Posterior cingulate gyrus (tissue), 11 donors: ENCODE measurements around the gene CEP295NL.
"Not testable (repeated sequence)": the region's sequence is repeated elsewhere in the genome, so short reads cannot be mapped to it uniquely, and the experiment has no call there.

Source experiments
- DNase-seq, 10 donors: peaks; one replicate each; pipeline versions ENCODE4 v3.0.0 to v3.0.0-alpha.2; 2020 to 2021; ENCODE audit warnings: mixed read lengths in 3 of 10
- intact Hi-C: fragments of 100-400 bp; cut with DNase I; formaldehyde crosslinking; loops from one replicate; pipeline ENCODE4 v1.15.1; 2023

Gene CEP295NL

DNA sequence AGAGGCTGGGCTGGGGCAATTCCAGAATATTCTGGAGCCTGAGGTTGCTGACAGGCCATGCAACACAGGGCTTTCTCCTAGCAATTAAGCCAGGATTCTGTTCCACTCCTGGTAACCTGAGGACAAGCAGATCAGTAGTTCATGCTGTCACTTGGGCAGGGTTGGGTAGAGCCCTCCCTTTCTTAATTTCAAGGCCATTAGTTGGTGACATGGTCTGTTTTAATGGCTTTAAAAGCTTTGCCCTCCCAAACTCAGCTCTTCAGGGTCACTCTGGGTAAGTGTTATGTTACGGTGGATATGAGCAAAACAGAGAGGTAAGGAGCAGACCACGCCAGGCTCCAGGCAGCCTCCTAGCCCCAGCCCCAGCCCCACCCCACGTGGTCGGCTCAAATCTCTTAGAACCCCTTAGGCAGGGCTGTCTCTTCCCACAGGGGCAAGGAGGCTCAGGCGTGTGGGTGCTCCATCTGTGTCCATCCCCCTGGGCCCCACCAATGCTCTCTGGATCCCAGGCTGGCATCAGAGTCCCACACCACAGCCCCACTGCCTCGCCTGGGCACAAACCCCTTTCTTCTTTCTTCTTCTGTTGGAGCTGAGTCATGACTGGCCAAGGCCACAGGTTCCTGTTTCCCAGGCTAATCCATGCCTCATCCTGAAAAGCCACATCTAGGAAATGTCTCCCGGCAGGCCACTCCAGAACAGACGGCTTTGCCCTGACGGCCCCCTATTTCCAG lies 27.5 kb downstream of the CEP295NL start:
- DNase-seq, result no peak
- intact Hi-C loops, result no loop called here

- intact Hi-C loops, result no loop called here
- DNase-seq, result peak in 8 of 10 donors; percentile 52 to 94 (median 69)
Observed at GRCh38 chr17:78873519-78874340, 29.3 kb downstream of the CEP295NL start.

DNA sequence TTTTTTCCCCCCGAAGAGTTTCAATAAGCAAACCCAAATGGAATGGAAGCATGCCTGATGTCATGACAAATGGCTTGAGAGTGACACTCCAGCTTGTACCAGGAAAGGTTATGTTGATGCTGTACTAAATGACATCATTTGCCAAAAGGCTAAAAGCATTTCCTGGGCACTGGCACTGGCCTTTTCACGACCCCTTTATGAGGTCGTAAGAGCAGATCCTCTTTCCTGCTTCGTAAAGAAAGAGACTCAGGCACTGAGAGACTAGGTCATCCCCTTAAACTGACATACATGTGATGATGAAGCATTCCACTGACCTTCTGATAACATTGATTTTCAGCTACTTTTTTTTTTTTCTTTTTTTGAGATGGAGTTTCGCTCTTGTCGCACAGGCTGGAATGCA lies 30.5 kb downstream of the CEP295NL start:
- DNase-seq, result no peak
- intact Hi-C loops, result no loop called here

DNA sequence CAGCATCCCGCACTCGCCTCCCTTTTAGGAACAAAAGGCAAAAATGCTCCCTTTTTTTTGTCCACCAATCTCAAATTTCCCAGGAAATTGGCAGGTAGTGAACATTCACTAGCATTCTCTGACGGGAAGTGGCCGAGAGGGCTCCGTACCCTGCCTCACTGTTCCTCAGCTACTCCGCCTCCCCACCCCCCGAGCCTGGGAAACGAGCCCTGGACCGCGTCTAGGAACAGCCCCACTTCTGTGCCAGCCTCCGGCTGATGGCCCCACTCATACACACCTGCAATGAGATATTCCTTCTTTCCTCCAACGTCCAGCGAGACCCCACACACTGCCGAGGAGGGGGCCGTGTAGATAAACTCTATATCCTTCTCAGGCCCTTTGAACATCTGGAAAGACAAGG lies 32.4 kb downstream of the CEP295NL start:
- intact Hi-C loops, result no loop called here
- DNase-seq, result peak in 2 of 10 donors; percentile 65 to 71

DNA sequence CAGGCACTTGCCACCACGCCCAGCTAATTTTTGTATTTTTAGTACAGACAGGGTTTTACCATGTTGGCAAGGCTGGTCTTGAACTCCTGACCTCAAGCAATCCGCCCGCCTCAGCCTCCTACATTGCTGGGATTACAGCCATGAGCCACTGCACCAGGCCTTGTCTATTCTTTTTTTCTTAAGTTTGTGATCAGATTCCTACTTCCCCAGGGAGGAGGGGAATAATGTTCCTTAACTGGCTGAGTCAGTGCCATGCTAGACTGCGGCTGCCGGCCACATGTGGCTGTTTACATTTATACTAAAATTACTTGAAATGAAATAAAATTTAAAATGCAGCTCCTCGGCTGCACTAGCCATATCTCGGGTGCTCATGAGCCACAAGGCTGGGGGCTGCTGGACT lies 34.6 kb downstream of the CEP295NL start:
- DNase-seq, result no peak
- intact Hi-C loops, result no loop called here

GRCh38 chr17:78867046-78867445 lies 36.0 kb downstream of the CEP295NL start:
- DNase-seq, intact Hi-C loops: not testable (repeated sequence)

GRCh38 chr17:78865682-78866390 lies 37.2 kb downstream of the CEP295NL start:
- DNase-seq, result peak; percentile 80 to 98 (median 90)
- intact Hi-C loops, result loop anchor here (1.0 kb wide), 1 partner anchor 105 kb away; no protein-coding TSS in a partner anchor

DNA sequence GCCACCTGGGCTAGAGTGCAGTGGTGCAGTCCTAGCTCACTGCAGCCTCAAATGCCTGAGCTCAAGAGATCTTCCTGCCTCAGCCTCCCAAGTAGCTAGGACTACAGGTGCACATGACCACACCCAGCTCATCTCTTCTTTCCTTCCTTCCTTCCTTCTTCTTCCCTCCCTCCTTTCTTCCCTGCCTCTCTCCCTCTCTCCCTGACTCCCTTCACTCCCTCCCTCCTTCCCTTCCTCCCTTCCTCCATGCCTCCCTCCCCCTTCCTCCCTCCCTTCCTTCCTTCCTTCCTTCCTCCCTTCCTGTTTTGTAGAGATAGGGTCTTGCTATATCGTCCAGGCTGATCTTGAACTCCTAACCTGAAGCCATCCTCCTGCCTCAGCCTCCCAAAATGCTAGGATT lies 38.9 kb downstream of the CEP295NL start:
- no peak for DNase-seq
- intact Hi-C loops, result no loop called here

DNA sequence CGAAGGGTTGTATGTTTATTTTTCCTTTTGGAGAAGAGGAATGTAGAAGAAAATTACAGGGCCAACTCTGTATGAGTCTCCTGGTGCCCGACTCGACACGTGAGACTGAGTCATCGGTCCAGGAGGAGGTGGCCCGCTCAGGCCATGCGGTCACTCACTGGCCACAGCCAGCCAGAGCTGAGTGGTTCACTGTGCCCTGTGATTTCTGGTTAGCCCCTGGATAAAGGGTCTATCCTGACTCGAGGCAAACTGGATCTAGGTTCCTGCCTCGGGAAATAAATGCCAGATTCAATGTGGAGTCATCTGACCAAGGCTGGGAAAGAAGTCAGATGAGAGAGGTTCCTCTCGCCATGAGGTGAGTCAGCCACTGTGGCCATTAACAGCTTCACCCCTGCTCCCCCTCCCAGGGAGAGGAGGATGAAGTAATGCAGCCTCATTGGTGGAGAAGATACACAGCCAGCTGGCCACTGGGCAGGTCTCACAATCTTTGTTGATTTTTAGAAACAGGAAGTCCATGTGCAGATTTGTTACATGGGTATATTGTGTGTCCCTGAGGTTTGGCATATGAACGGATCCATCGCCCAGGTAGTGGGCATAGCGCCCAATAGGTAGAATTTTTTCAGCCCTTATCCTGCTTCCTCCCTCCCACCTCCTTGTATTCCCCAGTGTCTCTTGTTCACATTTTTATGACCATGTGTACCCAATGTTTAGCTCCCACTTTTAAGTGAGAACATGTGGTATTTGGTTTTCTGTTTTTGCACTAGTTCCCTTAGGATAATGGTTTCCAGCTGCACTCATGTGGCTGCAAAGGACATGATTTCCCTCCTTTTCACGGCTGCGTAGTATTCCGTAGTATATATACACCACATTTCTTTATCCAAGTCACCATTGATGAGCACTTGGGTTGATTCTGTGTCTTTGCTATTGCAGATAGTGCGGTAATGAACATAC lies 40.7 kb downstream of the CEP295NL start:
- intact Hi-C loops, result no loop called here
- DNase-seq, result peak in 3 of 10 donors; percentile 55 to 82 (median 64)

DNA sequence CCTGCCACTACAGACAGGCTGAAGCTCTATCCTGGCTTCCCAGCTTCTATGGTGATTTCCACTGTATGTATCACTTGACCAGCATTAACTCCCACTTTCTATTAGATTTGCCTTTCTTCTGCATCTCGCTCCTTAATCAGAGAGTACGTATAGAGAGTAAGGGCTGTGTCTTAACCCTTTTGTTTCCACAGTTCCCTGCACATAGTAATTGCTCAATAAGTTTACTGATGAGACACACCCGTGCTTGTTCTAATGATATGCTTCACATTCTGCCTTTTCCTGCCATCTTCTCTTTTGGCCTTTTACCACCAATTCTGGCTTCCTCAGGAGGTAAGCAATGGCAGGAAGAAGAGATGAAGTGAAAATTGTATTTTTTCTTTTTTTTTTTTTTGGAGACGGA lies 41.8 kb downstream of the CEP295NL start:
- DNase-seq, result no peak
- intact Hi-C loops, result no loop called here

DNA sequence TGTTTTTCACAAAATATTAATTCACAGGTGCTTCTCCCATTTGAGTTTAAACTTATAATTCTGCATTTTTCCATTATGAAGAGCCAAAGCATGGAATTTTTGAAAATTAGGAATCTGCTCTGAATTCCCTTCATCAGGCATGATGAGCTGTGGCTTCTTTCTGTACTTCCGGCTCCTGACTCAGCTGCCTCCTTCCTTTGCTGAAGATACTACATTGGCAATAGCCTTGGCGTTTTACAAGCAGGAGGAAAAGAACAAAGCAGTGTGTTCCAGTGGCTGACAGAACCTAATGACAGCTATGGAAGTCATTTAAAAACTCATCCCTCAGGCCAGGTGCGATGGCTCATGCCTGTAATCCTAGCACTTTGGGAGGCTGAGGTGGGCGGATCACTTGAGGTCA lies 44.0 kb downstream of the CEP295NL start:
- intact Hi-C loops, result no loop called here
- no peak for DNase-seq

GRCh38 chr17:78857266-78857665 lies 45.7 kb downstream of the CEP295NL start:
- intact Hi-C loops, result no loop called here
- DNase-seq, result peak in 1 of 10 donors; percentile 11

GRCh38 chr17:78855561-78856165 lies 47.3 kb downstream of the CEP295NL start:
- DNase-seq, result peak in 1 of 10 donors; percentile 77
- intact Hi-C loops, result no loop called here

GRCh38 chr17:78854508-78854907 lies 48.5 kb downstream of the CEP295NL start:
- DNase-seq, result peak in 2 of 10 donors; percentile 59 to 71
- intact Hi-C loops, result no loop called here

- intact Hi-C loops, result no loop called here
Observed at GRCh38 chr17:78853926-78854394, 49.0 kb downstream of the CEP295NL start.

DNA sequence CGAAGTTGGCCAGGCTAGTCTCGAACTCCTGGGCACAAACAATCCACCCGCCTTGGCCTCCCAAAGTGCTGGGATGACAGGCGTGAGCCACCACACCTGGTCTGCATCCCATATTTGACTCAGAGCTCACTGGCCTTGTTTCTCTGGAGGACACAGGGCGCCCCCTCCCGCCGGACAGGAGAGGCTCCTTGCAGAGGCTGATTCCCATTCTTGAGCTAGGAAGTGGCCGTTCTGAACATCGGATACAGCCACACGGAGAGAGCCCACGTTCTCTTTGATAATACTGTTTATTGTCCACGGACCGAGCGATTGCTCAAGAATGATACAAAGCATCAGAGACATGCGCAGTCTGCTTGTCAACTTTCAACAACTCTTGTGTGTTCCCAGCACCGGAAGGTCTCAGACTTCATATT lies 50.3 kb downstream of the CEP295NL start:
- DNase-seq, result peak in 2 of 10 donors; percentile 47 to 58
- intact Hi-C loops, result no loop called here

More at GRCh38 chr17:78853926-78854394, 49.0 kb downstream of the CEP295NL start:
- DNase-seq, result peak in 2 of 10 donors; percentile 47 to 54

GRCh38 chr17:78849026-78849425 lies 54.0 kb downstream of the CEP295NL start:
- intact Hi-C loops, result no loop called here
- DNase-seq, result peak in 2 of 10 donors; percentile 43 to 56

DNA sequence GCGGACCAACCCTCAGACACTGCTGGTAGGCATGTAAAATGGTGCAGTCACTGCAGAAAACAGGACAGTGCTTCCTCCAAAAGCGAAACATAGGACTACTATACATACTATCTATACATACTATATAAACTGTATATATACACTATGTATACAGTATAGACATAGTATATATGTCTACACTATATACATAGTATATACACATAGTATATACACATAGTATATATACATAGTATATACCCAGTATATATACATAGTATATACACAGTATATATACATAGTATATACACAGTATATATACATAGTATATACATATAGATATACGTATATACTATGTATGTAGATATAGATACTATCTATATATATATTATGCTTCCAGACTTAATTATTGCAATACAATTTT lies 55.9 kb downstream of the CEP295NL start:
- intact Hi-C loops, result no loop called here
- no peak for DNase-seq
